IMR-90 (cell line): ENCODE measurements around the gene FAM83C. TPM values are rescaled to one million over a fixed set of nuclear protein-coding genes. Genes with fewer than 3 reads are reported as not detected.

Experiments
- ATAC-seq: fragments of 200-7000 bp; cut with Tn5 transposase; 2 replicates; pipeline ENCODE4 v1.9.1; 2020; ENCODE audit warnings: low read depth, mild to moderate bottlenecking, moderate library complexity
- BruUV-seq: library from RNA; stranded (reverse); fragments of 400-500 nt; replicated peaks from 2 replicates; lab custom pipeline; 2021; lab: Mats Ljungman, UMichigan
- CTCF ChIA-PET: fragments of 300-600 bp; formaldehyde crosslinking; extraction: SDS; loops from one replicate; lab custom pipeline; 2021; ENCODE audit warnings: antibody characterized with exemption; lab: Yijun Ruan, JAX
- POLR2A ChIA-PET: fragments of 300-600 bp; sonication (Branson Sonifier 250); formaldehyde crosslinking; loops from one replicate; lab custom pipeline; 2022; ENCODE audit warnings: antibody characterized with exemption; ENCODE audit not compliant: unreplicated experiment; lab: Charles Lee
- DNase-seq: peaks from one replicate; pipeline ENCODE4 v3.0.0; 2013
- H2AFZ ChIP-seq: replicated peaks from 2 replicates; pipeline ENCODE3; 2013; ENCODE audit warnings: low read length, mild to moderate bottlenecking; ENCODE audit not compliant: poor library complexity
- H2AK5ac ChIP-seq: 2 replicates; pipeline ENCODE4 v1.6.1; 2013; ENCODE audit warnings: low read depth, low read length, inconsistent platforms
- H2AK9ac ChIP-seq: replicated peaks from 2 replicates; pipeline ENCODE3; 2013; ENCODE audit warnings: mild to moderate bottlenecking, low read depth, low read length, moderate library complexity; ENCODE audit not compliant: poor library complexity
- H2BK120ac ChIP-seq: 2 replicates; pipeline ENCODE4 v1.6.1; 2013; ENCODE audit warnings: low read depth, low read length, inconsistent platforms
- H2BK15ac ChIP-seq: 3 replicates; pipeline ENCODE4 v1.6.1; 2013; ENCODE audit warnings: low read depth, low read length, inconsistent platforms
- H2BK20ac ChIP-seq: 2 replicates; pipeline ENCODE4 v1.6.1; 2013; ENCODE audit warnings: low read depth, mild to moderate bottlenecking, inconsistent platforms, low read length, moderate library complexity
- H2BK5ac ChIP-seq: 2 replicates; pipeline ENCODE4 v1.6.1; 2013; ENCODE audit warnings: mild to moderate bottlenecking, low read depth, low read length, inconsistent platforms; ENCODE audit not compliant: poor library complexity, severe bottlenecking
- H3K14ac ChIP-seq: replicated peaks from 2 replicates; pipeline ENCODE4 v1.6.1; 2013; ENCODE audit warnings: low read depth, low read length, inconsistent platforms
- H3K18ac ChIP-seq: 2 replicates; pipeline ENCODE4 v1.6.1; 2013; ENCODE audit warnings: low read depth, low read length, control low read depth
- H3K23ac ChIP-seq: 2 replicates; pipeline ENCODE4 v1.6.1; 2013; ENCODE audit warnings: low read depth, low read length, inconsistent platforms
- H3K27ac ChIP-seq: 2 replicates; pipeline ENCODE4 v1.5.1; 2013; ENCODE audit warnings: mild to moderate bottlenecking, control low read depth, low read length; ENCODE audit not compliant: insufficient read depth
- H3K27me3 ChIP-seq: 2 replicates; pipeline ENCODE4 v1.6.1; 2013; ENCODE audit warnings: low read length; ENCODE audit not compliant: control insufficient read depth, insufficient read depth
- H3K36me3 ChIP-seq: 2 replicates; pipeline ENCODE4 v1.6.1; 2013; ENCODE audit warnings: low read length, mixed read lengths; ENCODE audit not compliant: control insufficient read depth, insufficient read depth
- H3K4ac ChIP-seq: 2 replicates; pipeline ENCODE4 v1.6.1; 2013; ENCODE audit warnings: low read depth, low read length, inconsistent platforms
- H3K4me1 ChIP-seq: 2 replicates; pipeline ENCODE4 v1.6.1; 2013; ENCODE audit warnings: low read length, mixed read lengths; ENCODE audit not compliant: control insufficient read depth, insufficient read depth
- H3K4me2 ChIP-seq: 2 replicates; pipeline ENCODE4 v1.6.1; 2013; ENCODE audit warnings: low read depth, mild to moderate bottlenecking, control low read depth, low read length, moderate library complexity
- H3K4me3 ChIP-seq: 2 replicates; pipeline ENCODE4 v1.5.1; 2013; ENCODE audit warnings: low read depth, mild to moderate bottlenecking, control low read depth, low read length, moderate library complexity; ENCODE audit not compliant: insufficient read depth
- H3K56ac ChIP-seq: 2 replicates; pipeline ENCODE4 v1.6.1; 2013; ENCODE audit warnings: low read length, inconsistent platforms; ENCODE audit not compliant: insufficient read depth; ENCODE audit errors: extremely low read depth
- H3K79me1 ChIP-seq, 2 experiments: 2 replicates each; pipeline ENCODE4 v1.6.1; 2013; ENCODE audit warnings: low read length in 2 of 2, inconsistent platforms in 1 of 2, low read depth in 1 of 2
- H3K9ac ChIP-seq: 2 replicates; pipeline ENCODE4 v1.6.1; 2013; ENCODE audit warnings: low read depth, low read length, control low read depth
- H3K9me1 ChIP-seq: 2 replicates; pipeline ENCODE4 v1.6.1; 2013; ENCODE audit warnings: low read length, inconsistent platforms; ENCODE audit not compliant: insufficient read depth
- H3K9me3 ChIP-seq: 2 replicates; pipeline ENCODE4 v1.6.1; 2013; ENCODE audit warnings: low read length; ENCODE audit not compliant: control insufficient read depth, insufficient read depth
- H4K20me1 ChIP-seq: 2 replicates; pipeline ENCODE4 v1.6.1; 2013; ENCODE audit warnings: low read length, inconsistent platforms; ENCODE audit not compliant: insufficient read depth
- H4K5ac ChIP-seq: 2 replicates; pipeline ENCODE4 v1.6.1; 2013; ENCODE audit warnings: mild to moderate bottlenecking, low read depth, low read length, control low read depth
- H4K8ac ChIP-seq, 2 experiments: 2 replicates each; pipeline ENCODE4 v1.6.1; 2013; ENCODE audit warnings: low read depth in 2 of 2, low read length in 2 of 2, control low read depth in 1 of 2, inconsistent platforms in 1 of 2
- H4K91ac ChIP-seq: 2 replicates; pipeline ENCODE4 v1.6.1; 2013; ENCODE audit warnings: low read depth, low read length, inconsistent platforms; ENCODE audit not compliant: insufficient read depth
- POLR2A ChIP-seq: IDR thresholded peaks from 2 replicates; pipeline ENCODE4 v1.6.1; 2012; ENCODE audit warnings: mild to moderate bottlenecking, low read depth, low read length
- WGBS, 2 experiments: methylation state at CpG; one replicate each; pipeline versions ENCODE4 v1.1.5 to v1.1.7; 2013; ENCODE audit warnings: missing lambda C conversion rate in 2 of 2; ENCODE audit not compliant: insufficient read length in 1 of 2; ENCODE audit errors: extremely low coverage in 2 of 2; 5-methylcytosine and 5-hydroxymethylcytosine counted together
- dilution Hi-C: fragments of 300-500 bp; cut with HindIII; formaldehyde crosslinking; loops from one replicate; pipeline ENCODE4 v1.14.3; 2018; ENCODE audit warnings: low sequenced_read_pairs; ENCODE audit not compliant: unreplicated experiment
- in situ Hi-C: fragments of 300-500 bp; cut with MboI; formaldehyde crosslinking; loops from 3 replicates; pipeline ENCODE4 v1.14.3; 2019; ENCODE audit warnings: low sequenced_read_pairs, inconsistent platforms, mixed read lengths
- intact Hi-C: fragments of 100-400 bp; cut with micrococcal nuclease; formaldehyde crosslinking; loops from 2 replicates; pipeline ENCODE4 v1.10.0; 2022
- polyA plus RNA-seq, 3 experiments: library from polyadenylated mRNA; depleted of rRNA; stranded (reverse); fragments of >200 nt; gene quantifications; 2 replicates each; pipeline ENCODE4 v1.2.3, GENCODE V29; 2012; ENCODE audit warnings: low replicate concordance in 1 of 3
- total RNA-seq: library from RNA; depleted of rRNA; stranded (reverse); fragments of >200 nt; gene quantifications from 2 replicates; pipeline ENCODE4 v1.2.3, GENCODE V29; 2012

Gene FAM83C
- total and polyA plus RNA-seq, 2 of the 4 experiments (the other 2 are of a cell fraction): 0.02 TPM; not detected in 1

- Histone ChIP-seq H3K4me1 (peaks cover 10% of the 10 kb centered on the region), H4K5ac (no peak overlapping the region), H2BK20ac (no peak overlapping the region), H3K56ac (no peak overlapping the region), H3K4me2 (no peak overlapping the region), H2AFZ (no peak overlapping the region), H4K8ac (no peak overlapping the region), H3K14ac (no peak overlapping the region), H4K20me1 (no peaks in the 10 kb centered on the region), H3K36me3 (no peaks in the 10 kb centered on the region), H3K9ac (no peak overlapping the region), H3K27me3 (peaks cover 2% of the 10 kb centered on the region), H4K91ac (no peak overlapping the region), H2AK5ac (no peak overlapping the region), H2BK5ac (no peak overlapping the region), H3K79me1 (no peaks in the 10 kb centered on the region; a peak in 1 of 4 replicates), H3K9me3 (no peaks in the 10 kb centered on the region), H3K18ac (no peak overlapping the region), H2BK15ac (no peak overlapping the region), H2AK9ac (no peak overlapping the region), H3K27ac (no peak overlapping the region), H3K9me1 (peaks cover 14% of the 10 kb centered on the region), H3K4me3 (no peak overlapping the region), H3K23ac (no peak overlapping the region), H3K4ac (no peak overlapping the region), H2BK120ac (no peak overlapping the region)
- TF ChIP-seq POLR2A: no peak
- 90% methylated on average over 5 of the region's 14 CpGs; no CpG with 5 or more reads in 1 of the 2 experiments for WGBS, 2 experiments
- in situ Hi-C loops (no loop called here), intact Hi-C loops (no loop called here), dilution Hi-C loops (no loop called here)
- no TSS peak for BruUV-seq
- no peak for ATAC-seq
- DNase-seq: no peak
- ChIA-PET POLR2A (no interaction called here), CTCF (no interaction called here)
Measured at GRCh38 chr20:35297740-35298139, 5.5 kb upstream of the FAM83C start.
